CD14-positive monocyte (primary cell): Measurements from ENCODE around the gene TNKS1BP1. TPM values are rescaled to one million over a fixed set of nuclear protein-coding genes. Genes with fewer than 3 reads are reported as not detected.

Experiments used
- DNase-seq, 3 donors: peaks; one replicate each; pipeline ENCODE4 v3.0.0-alpha.2; 2011 to 2022
- H2AFZ ChIP-seq: 2 replicates; pipeline ENCODE4 v1.6.0; 2012; ENCODE audit warnings: mild to moderate bottlenecking, low read depth, low read length, inconsistent platforms; ENCODE audit not compliant: insufficient read depth, poor library complexity, severe bottlenecking
- H3K27ac ChIP-seq, 2 donors: 1 replicate in 1 of 2; 2 replicates in 1 of 2; pipeline ENCODE4 v1.5.1; 2012 to 2013; ENCODE audit warnings: low read length in 2 of 2, control low read depth in 1 of 2, inconsistent platforms in 1 of 2, low read depth in 1 of 2, mild to moderate bottlenecking in 1 of 2
- H3K27me3 ChIP-seq, 2 donors: one replicate each; pipeline versions ENCODE4 v1.6.0 to v1.6.1; 2011 to 2013; ENCODE audit warnings: low read length in 2 of 2; ENCODE audit not compliant: control insufficient read depth in 2 of 2, insufficient read depth in 2 of 2
- H3K36me3 ChIP-seq, 2 donors: replicated peaks in 1 of 2; 1 replicate in 1 of 2; 2 replicates in 1 of 2; pipeline versions ENCODE4 v1.5.1 to v1.6.1; 2012 to 2013; ENCODE audit warnings: low read length in 2 of 2, control low read depth in 1 of 2, inconsistent platforms in 1 of 2, mild to moderate bottlenecking in 1 of 2; ENCODE audit not compliant: insufficient read depth in 2 of 2, control insufficient read depth in 1 of 2
- H3K4me1 ChIP-seq, 2 donors: 1 replicate in 1 of 2; 2 replicates in 1 of 2; pipeline versions ENCODE4 v1.5.1 to v1.6.1; 2012 to 2013; ENCODE audit warnings: low read length in 2 of 2, control low read depth in 1 of 2, inconsistent platforms in 1 of 2, mild to moderate bottlenecking in 1 of 2, moderate library complexity in 1 of 2; ENCODE audit not compliant: insufficient read depth in 2 of 2, control insufficient read depth in 1 of 2
- H3K4me2 ChIP-seq: replicated peaks from 2 replicates; pipeline ENCODE3; 2012; ENCODE audit warnings: low read length, moderate library complexity, mild to moderate bottlenecking; ENCODE audit not compliant: poor library complexity, severe bottlenecking; ENCODE audit errors: extremely low read depth
- H3K4me3 ChIP-seq, 3 experiments: fragments of 200-600 bp in 1 of 3; sonication (generic) in 1 of 3; replicated peaks in 1 of 3; 1 replicate in 2 of 3; 2 replicates in 1 of 3; pipeline ENCODE4 v1.5.1; 2011 to 2013; ENCODE audit warnings: low read length in 3 of 3, mild to moderate bottlenecking in 3 of 3, control low read depth in 2 of 3, low read depth in 2 of 3, inconsistent platforms in 1 of 3, moderate library complexity in 1 of 3
- H3K79me2 ChIP-seq: 2 replicates; pipeline ENCODE4 v1.6.0; 2012; ENCODE audit warnings: mild to moderate bottlenecking, control low read depth, inconsistent platforms, low read length, moderate library complexity; ENCODE audit not compliant: insufficient read depth
- H3K9ac ChIP-seq: 2 replicates; pipeline ENCODE4 v1.6.0; 2017; ENCODE audit warnings: low read length, mild to moderate bottlenecking; ENCODE audit not compliant: insufficient read depth, poor library complexity, severe bottlenecking
- H3K9me3 ChIP-seq, 2 donors: replicated peaks in 1 of 2; 1 replicate in 1 of 2; 2 replicates in 1 of 2; pipeline versions ENCODE4 v1.5.1 to v1.6.1; 2012 to 2013; ENCODE audit warnings: low read length in 2 of 2, control low read depth in 1 of 2; ENCODE audit not compliant: control insufficient read depth in 1 of 2, insufficient read depth in 1 of 2
- H4K20me1 ChIP-seq: 2 replicates; pipeline ENCODE4 v1.6.0; 2012; ENCODE audit warnings: mild to moderate bottlenecking, low read length, control low read depth, moderate library complexity; ENCODE audit not compliant: insufficient read depth
- H3K27ac Mint-ChIP-seq, 7 donors: one replicate each; pipeline ENCODE4 v1.8.0; 2020; ENCODE audit warnings: mild to moderate bottlenecking in 7 of 7, mixed read lengths in 7 of 7, moderate library complexity in 6 of 7, inconsistent platforms in 2 of 7
- H3K27me3 Mint-ChIP-seq, 3 donors: one replicate each; pipeline ENCODE4 v1.8.0; 2021 to 2022; ENCODE audit warnings: low read depth in 3 of 3, mild to moderate bottlenecking in 3 of 3, mixed read lengths in 3 of 3, moderate library complexity in 3 of 3, inconsistent platforms in 1 of 3
- H3K36me3 Mint-ChIP-seq, 2 donors: one replicate each; pipeline ENCODE4 v1.8.0; 2020; ENCODE audit warnings: mixed read lengths in 2 of 2, inconsistent platforms in 1 of 2, mild to moderate bottlenecking in 1 of 2
- H3K4me1 Mint-ChIP-seq: one replicate; pipeline ENCODE4 v1.8.0; 2020; ENCODE audit warnings: mild to moderate bottlenecking, mixed read lengths
- H3K4me3 Mint-ChIP-seq, 2 donors: one replicate each; pipeline ENCODE4 v1.8.0; 2020; ENCODE audit warnings: mild to moderate bottlenecking in 2 of 2, mixed read lengths in 2 of 2, moderate library complexity in 1 of 2
- H3K9me3 Mint-ChIP-seq, 7 donors: one replicate each; pipeline ENCODE4 v1.8.0; 2020 to 2022; ENCODE audit warnings: mixed read lengths in 7 of 7, mild to moderate bottlenecking in 6 of 7, moderate library complexity in 6 of 7, inconsistent platforms in 2 of 7
- WGBS: methylation state at CpG from one replicate; pipeline ENCODE4 v1.1.5; 2013; ENCODE audit warnings: missing lambda C conversion rate; ENCODE audit not compliant: insufficient coverage; 5-methylcytosine and 5-hydroxymethylcytosine counted together
- intact Hi-C, 2 donors: fragments of 100-400 bp; cut with micrococcal nuclease; formaldehyde crosslinking; loops; one replicate each; pipeline versions ENCODE4 v1.15.0 to v1.15.1; 2023
- polyA plus RNA-seq, 3 donors: library from polyadenylated mRNA; depleted of rRNA in 1 of 3; unstranded in 2 of 3; stranded (reverse) in 1 of 3; fragments of 300-500 nt in 2 of 3; fragments of >200 nt in 1 of 3; fragmentation: Illumina TruSeq in 2 of 3; gene quantifications; 1 replicate in 2 of 3; 2 replicates in 1 of 3; pipeline ENCODE4 v1.2.3, GENCODE V29; 2012 to 2021
- TF ChIP-seq, protein P1 (sequence below): fragments of 200-600 bp; IDR thresholded peaks from one replicate; pipeline ENCODE4 v1.8.0; 2022; ENCODE audit warnings: antibody characterized with exemption, mild to moderate bottlenecking

TNKS1BP1 gene
- polyA plus RNA-seq, 3 donors: 0.29 to 1.2 (median 0.50) TPM

DNA sequence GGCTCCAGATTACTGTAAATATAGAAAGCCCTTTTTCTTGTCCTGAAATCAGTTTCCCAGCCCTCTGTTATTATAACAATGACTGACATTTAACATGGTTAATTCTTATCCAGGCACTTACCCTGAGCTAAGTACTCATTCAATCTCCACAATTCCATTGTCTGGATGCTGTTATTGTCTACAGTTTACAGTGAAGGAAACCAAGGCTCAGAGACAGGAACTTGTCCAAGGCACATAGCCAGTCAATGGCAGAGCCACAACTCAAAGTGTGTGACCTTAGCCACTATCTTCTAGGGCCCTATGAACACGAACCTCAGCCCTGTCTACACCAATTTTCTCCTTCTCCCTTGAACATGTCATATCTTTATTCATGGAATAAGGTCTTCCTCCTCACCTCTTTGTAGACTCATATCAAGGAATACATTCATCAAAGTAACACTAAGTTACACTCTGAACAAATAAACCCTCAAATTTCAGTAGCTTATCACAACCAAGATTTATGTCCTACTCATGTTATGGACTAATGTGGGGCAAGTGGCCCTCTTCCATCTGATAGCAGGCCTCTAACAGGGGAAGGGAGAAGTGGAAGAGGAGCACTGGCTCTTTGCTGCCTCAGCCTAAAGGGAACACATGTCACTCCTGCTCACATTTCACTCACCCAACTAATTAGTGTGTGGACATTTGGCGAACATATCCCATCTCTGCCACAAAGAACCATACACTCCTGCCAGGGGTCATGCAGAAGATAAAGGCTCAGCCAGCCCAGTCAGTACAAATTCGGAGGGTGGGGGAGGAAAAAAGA lies 48.4 kb downstream of the TNKS1BP1 start:
- H3K4me2 ChIP-seq: no peak overlapping the region
- Mint-ChIP-seq H3K4me3 (no peak overlapping the region), H3K27me3 (peaks cover 8 to 20% (median 17%) of the 10 kb centered on the region in 3 donors)

DNA sequence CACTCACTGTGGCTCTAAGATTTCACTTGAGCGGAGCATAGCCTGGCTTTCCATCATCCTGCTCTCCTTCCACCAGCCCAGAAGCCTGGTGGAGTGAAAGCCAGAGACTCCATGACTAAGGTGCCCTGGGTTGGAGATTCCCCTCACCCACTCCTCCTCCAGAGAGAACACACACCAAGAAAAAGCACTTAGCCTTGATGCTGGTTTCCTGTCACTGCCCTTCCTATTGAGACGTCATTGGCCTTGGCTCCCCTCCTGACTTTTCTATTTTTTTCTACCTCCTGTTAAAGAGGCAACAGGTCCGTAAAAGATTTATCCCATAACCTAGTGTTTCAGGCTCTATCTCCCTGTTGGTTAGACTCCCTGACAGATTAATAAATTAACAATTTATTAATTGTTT lies 49.2 kb downstream of the TNKS1BP1 start:
- Histone ChIP-seq H4K20me1 (no peaks in the 10 kb centered on the region), H3K79me2 (no peaks in the 10 kb centered on the region), H3K9me3 (peaks cover 5% of the 10 kb centered on the region in 2 donors), H3K4me1 (peaks cover 14% of the 10 kb centered on the region in 2 donors), H2AFZ (no peak overlapping the region), H3K4me3 (no peak overlapping the region), H3K9ac (no peak overlapping the region), H3K36me3 (no peaks in the 10 kb centered on the region), H3K27me3 (peaks cover 0 to 2% of the 10 kb centered on the region in 2 donors), H3K4me2 (no peak overlapping the region), H3K27ac (no peak overlapping the region)
- Mint-ChIP-seq H3K4me1 (peaks cover 17% of the 10 kb centered on the region), H3K4me3 (no peak overlapping the region), H3K27me3 (peaks cover 10 to 20% (median 15%) of the 10 kb centered on the region in 3 donors), H3K36me3 (no peaks in the 10 kb centered on the region), H3K27ac (no peak overlapping the region), H3K9me3 (peaks cover 0 to 15% (median 5%) of the 10 kb centered on the region in 7 donors)
- TF ChIP-seq, protein P1, sequence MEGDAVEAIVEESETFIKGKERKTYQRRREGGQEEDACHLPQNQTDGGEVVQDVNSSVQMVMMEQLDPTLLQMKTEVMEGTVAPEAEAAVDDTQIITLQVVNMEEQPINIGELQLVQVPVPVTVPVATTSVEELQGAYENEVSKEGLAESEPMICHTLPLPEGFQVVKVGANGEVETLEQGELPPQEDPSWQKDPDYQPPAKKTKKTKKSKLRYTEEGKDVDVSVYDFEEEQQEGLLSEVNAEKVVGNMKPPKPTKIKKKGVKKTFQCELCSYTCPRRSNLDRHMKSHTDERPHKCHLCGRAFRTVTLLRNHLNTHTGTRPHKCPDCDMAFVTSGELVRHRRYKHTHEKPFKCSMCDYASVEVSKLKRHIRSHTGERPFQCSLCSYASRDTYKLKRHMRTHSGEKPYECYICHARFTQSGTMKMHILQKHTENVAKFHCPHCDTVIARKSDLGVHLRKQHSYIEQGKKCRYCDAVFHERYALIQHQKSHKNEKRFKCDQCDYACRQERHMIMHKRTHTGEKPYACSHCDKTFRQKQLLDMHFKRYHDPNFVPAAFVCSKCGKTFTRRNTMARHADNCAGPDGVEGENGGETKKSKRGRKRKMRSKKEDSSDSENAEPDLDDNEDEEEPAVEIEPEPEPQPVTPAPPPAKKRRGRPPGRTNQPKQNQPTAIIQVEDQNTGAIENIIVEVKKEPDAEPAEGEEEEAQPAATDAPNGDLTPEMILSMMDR: no peak
- WGBS: 86% methylated on average over 1 of the region's 3 CpGs
- intact Hi-C loops: no loop called here
- no peak for DNase-seq

More for the DNA sequence above, 48.4 kb downstream of the TNKS1BP1 start:
- Mint-ChIP-seq H3K36me3 (no peaks in the 10 kb centered on the region), H3K4me1 (peaks cover 17% of the 10 kb centered on the region), H3K9me3 (peaks cover 0 to 15% (median 5%) of the 10 kb centered on the region in 7 donors), H3K27ac (peak overlapping the region in 1 of 7 donors; percentile 61)
- peaks cover 14% of the 10 kb centered on the region in 2 donors for H3K4me1 ChIP-seq
- no peaks in the 10 kb centered on the region for H3K79me2 ChIP-seq
- no peak overlapping the region for H2AFZ ChIP-seq
- WGBS: no CpG with 5 or more reads among the region's 3 CpGs
- intact Hi-C loops: no loop called here
- H3K4me3 ChIP-seq: no peak overlapping the region
- TF ChIP-seq, protein P1: no peak
- no peak for DNase-seq
- no peak overlapping the region for H3K9ac ChIP-seq
- H3K9me3 ChIP-seq: peaks cover 5% of the 10 kb centered on the region in 2 donors
- H3K27ac ChIP-seq: no peak overlapping the region
- H3K36me3 ChIP-seq: no peaks in the 10 kb centered on the region
- H4K20me1 ChIP-seq: no peaks in the 10 kb centered on the region
- peaks cover 0 to 2% of the 10 kb centered on the region in 2 donors for H3K27me3 ChIP-seq
